Neural progenitor cell (in vitro differentiated cells): ENCODE results near the gene HSD11B2. TPM values are rescaled to one million over a fixed set of nuclear protein-coding genes. Genes with fewer than 3 reads are reported as not detected.

ENCODE experiments used
- DNase-seq: peaks from one replicate; pipeline ENCODE4 v3.0.0-alpha.2; 2016; ENCODE audit warnings: low spot score
- H2AFZ ChIP-seq: fragments of 200-600 bp; sonication (generic); replicated peaks from 2 replicates; pipeline ENCODE4 v1.6.1; 2016; ENCODE audit warnings: antibody characterized with exemption
- H3F3A ChIP-seq: fragments of 200-600 bp; sonication (generic); 2 replicates; pipeline ENCODE4 v1.6.1; 2016; ENCODE audit warnings: antibody characterized with exemption, low read depth
- H3K27ac ChIP-seq: fragments of 200-600 bp; sonication (generic); 2 replicates; pipeline ENCODE4 v1.5.1; 2016; ENCODE audit warnings: mild to moderate bottlenecking
- H3K27me3 ChIP-seq: fragments of 200-600 bp; sonication (generic); 2 replicates; pipeline ENCODE4 v1.6.1; 2016; ENCODE audit warnings: mild to moderate bottlenecking, moderate library complexity
- H3K36me3 ChIP-seq: fragments of 200-600 bp; sonication (generic); 2 replicates; pipeline ENCODE4 v1.5.1; 2016
- H3K4me1 ChIP-seq: fragments of 200-600 bp; sonication (generic); 2 replicates; pipeline ENCODE4 v1.6.1; 2016; ENCODE audit warnings: mixed run types
- H3K4me2 ChIP-seq: fragments of 200-600 bp; sonication (generic); 2 replicates; pipeline ENCODE4 v1.6.1; 2016
- H3K4me3 ChIP-seq: fragments of 200-600 bp; sonication (generic); 2 replicates; pipeline ENCODE4 v1.5.1; 2016
- H3K79me2 ChIP-seq: fragments of 200-600 bp; sonication (generic); 2 replicates; pipeline ENCODE4 v1.6.1; 2016; ENCODE audit warnings: low read depth
- H3K9ac ChIP-seq: fragments of 200-600 bp; sonication (generic); 2 replicates; pipeline ENCODE4 v1.6.1; 2016
- H3K9me3 ChIP-seq: fragments of 200-600 bp; sonication (generic); 2 replicates; pipeline ENCODE4 v1.5.1; 2016; ENCODE audit warnings: low read depth
- H4K20me1 ChIP-seq: fragments of 200-600 bp; sonication (generic); 2 replicates; pipeline ENCODE4 v1.6.1; 2016; ENCODE audit warnings: low read depth
- H3K27ac Mint-ChIP-seq: 3 replicates; pipeline ENCODE4 v1.8.0; 2021; ENCODE audit warnings: mixed read lengths
- H3K27me3 Mint-ChIP-seq: 2 replicates; pipeline ENCODE4 v1.8.0; 2022; ENCODE audit warnings: low read depth, mild to moderate bottlenecking, inconsistent platforms, moderate library complexity, mixed read lengths; ENCODE audit not compliant: insufficient read depth
- H3K36me3 Mint-ChIP-seq: 3 replicates; pipeline ENCODE4 v1.8.0; 2021; ENCODE audit warnings: mixed read lengths
- H3K4me1 Mint-ChIP-seq: 3 replicates; pipeline ENCODE4 v1.8.0; 2021; ENCODE audit warnings: mixed read lengths
- H3K4me3 Mint-ChIP-seq: 3 replicates; pipeline ENCODE4 v1.8.0; 2021; ENCODE audit warnings: mild to moderate bottlenecking, moderate library complexity, mixed read lengths
- H3K9me3 Mint-ChIP-seq: 3 replicates; pipeline ENCODE4 v1.8.0; 2020; ENCODE audit warnings: mixed read lengths
- CTCF ChIP-seq: fragments of 200-600 bp; sonication (generic); IDR thresholded peaks from 2 replicates; pipeline ENCODE4 v1.5.1; 2017; ENCODE audit warnings: antibody characterized with exemption, mild to moderate bottlenecking
- EZH2 ChIP-seq: fragments of 200-600 bp; sonication (generic); IDR thresholded peaks from 2 replicates; pipeline ENCODE4 v1.6.1; 2017; ENCODE audit warnings: antibody characterized with exemption, mild to moderate bottlenecking, moderate library complexity
- EZH2phosphoT487 ChIP-seq: fragments of 200-600 bp; sonication (generic); IDR thresholded peaks from 2 replicates; pipeline ENCODE4 v1.6.1; 2017; ENCODE audit warnings: antibody characterized with exemption
- total RNA-seq: library from RNA; depleted of rRNA; stranded (reverse); fragments of >200 nt; gene quantifications from 2 replicates; pipeline ENCODE4 v1.2.3, GENCODE V29; 2015; ENCODE audit warnings: low replicate concordance

The HSD11B2 gene
- total RNA-seq, 1 donor from 2014 or later, result not detected

DNA sequence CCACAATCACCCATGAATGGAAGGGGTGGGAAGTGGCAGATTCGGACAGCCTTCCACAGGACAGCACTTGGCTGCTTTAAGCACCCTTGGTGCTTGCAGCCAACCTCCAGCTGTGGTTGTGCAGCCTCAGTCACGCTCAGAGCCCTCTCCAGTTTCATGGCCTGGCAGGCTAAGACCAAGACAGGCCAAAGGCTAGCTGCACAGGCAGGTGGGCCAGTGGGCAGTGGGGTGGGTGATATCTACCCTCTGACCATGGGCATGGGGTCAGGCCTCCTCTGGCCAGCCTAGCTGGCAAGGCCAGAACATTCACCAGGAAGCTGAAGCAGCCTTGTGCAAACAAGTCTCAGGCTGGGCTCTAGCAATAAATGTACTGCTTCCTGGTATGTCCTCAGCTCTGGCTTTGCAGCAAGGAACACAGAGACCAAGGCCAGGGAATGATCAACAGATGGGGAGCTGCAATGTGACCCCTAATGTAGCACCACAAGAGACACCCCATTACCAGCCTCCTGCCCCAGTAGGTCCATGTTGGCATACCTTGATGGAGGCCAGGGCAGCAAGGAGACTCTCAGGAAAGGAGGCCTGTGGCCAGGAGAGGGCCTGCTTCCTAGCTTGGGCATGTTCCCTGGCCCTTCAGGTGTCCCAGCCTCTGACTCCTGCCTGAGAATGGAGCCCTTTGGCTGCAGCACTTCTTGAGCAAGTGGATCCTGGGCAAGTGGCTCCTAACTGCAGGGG, 20.9 kb downstream of the HSD11B2 start:
- no peaks in the 10 kb centered on the region for H3K36me3 ChIP-seq
- no peaks in the 10 kb centered on the region for H3F3A ChIP-seq
- peaks cover 16% of the 10 kb centered on the region for H3K36me3 Mint-ChIP-seq
- H3K27ac Mint-ChIP-seq, result no peak overlapping the region
- H3K27me3 ChIP-seq, result no peaks in the 10 kb centered on the region
- H2AFZ ChIP-seq, result no peak overlapping the region
- peaks cover 25% of the 10 kb centered on the region for H4K20me1 ChIP-seq
- no peak overlapping the region for H3K4me3 ChIP-seq
- TF ChIP-seq CTCF (no peak), EZH2phosphoT487 (no peak), EZH2 (no peak)
- DNase-seq, result no peak
- H3K9ac ChIP-seq, result no peak overlapping the region
- H3K27ac ChIP-seq, result no peak overlapping the region
- H3K9me3 Mint-ChIP-seq, result no peaks in the 10 kb centered on the region
- H3K4me2 ChIP-seq, result no peak overlapping the region
- H3K9me3 ChIP-seq, result no peaks in the 10 kb centered on the region
- peaks cover 2% of the 10 kb centered on the region for H3K27me3 Mint-ChIP-seq
- no peaks in the 10 kb centered on the region for H3K4me1 ChIP-seq
- peaks cover 29% of the 10 kb centered on the region for H3K4me1 Mint-ChIP-seq
- no peaks in the 10 kb centered on the region for H3K79me2 ChIP-seq
- H3K4me3 Mint-ChIP-seq, result no peak overlapping the region

- no peak for DNase-seq
- no peak overlapping the region for H3K4me2 ChIP-seq
- H2AFZ ChIP-seq, result no peak overlapping the region
- no peak overlapping the region for H3K4me3 ChIP-seq
- no peak overlapping the region for H3K4me3 Mint-ChIP-seq
- no peaks in the 10 kb centered on the region for H3K9me3 ChIP-seq
- no peaks in the 10 kb centered on the region for H3K36me3 ChIP-seq
- H3K9me3 Mint-ChIP-seq, result no peaks in the 10 kb centered on the region
- peak overlapping the region; percentile 4 for H3K27ac Mint-ChIP-seq
- peaks cover 16% of the 10 kb centered on the region for H3K36me3 Mint-ChIP-seq
- H3K4me1 ChIP-seq, result no peaks in the 10 kb centered on the region
- peaks cover 37% of the 10 kb centered on the region for H4K20me1 ChIP-seq
- peaks cover 36% of the 10 kb centered on the region for H3K4me1 Mint-ChIP-seq
- TF ChIP-seq EZH2, result no peak
- no peak for TF ChIP-seq EZH2phosphoT487
- no peak for TF ChIP-seq CTCF
- H3K27ac ChIP-seq, result no peak overlapping the region
- H3K27me3 Mint-ChIP-seq, result peaks cover 5% of the 10 kb centered on the region
- H3F3A ChIP-seq, result no peaks in the 10 kb centered on the region
- no peaks in the 10 kb centered on the region for H3K27me3 ChIP-seq
- H3K9ac ChIP-seq, result no peak overlapping the region
- H3K79me2 ChIP-seq, result no peaks in the 10 kb centered on the region
Observed at GRCh38 chr16:67454104-67454503, 23.2 kb downstream of the HSD11B2 start.

- H3K36me3 ChIP-seq, result no peaks in the 10 kb centered on the region
- Mint-ChIP-seq H3K4me1 (peaks cover 36% of the 10 kb centered on the region), H3K4me3 (no peak overlapping the region), H3K27me3 (peaks cover 5% of the 10 kb centered on the region), H3K27ac (no peak overlapping the region), H3K36me3 (peaks cover 16% of the 10 kb centered on the region), H3K9me3 (no peaks in the 10 kb centered on the region)
- H4K20me1 ChIP-seq, result peaks cover 43% of the 10 kb centered on the region
- H3K4me1 ChIP-seq, result no peaks in the 10 kb centered on the region
- H2AFZ ChIP-seq, result no peak overlapping the region
- H3K27ac ChIP-seq, result no peak overlapping the region
- H3F3A ChIP-seq, result no peaks in the 10 kb centered on the region
- no peak for TF ChIP-seq CTCF
- no peak for TF ChIP-seq EZH2phosphoT487
- no peak for TF ChIP-seq EZH2
- H3K27me3 ChIP-seq, result no peaks in the 10 kb centered on the region
- no peak overlapping the region for H3K9ac ChIP-seq
- H3K9me3 ChIP-seq, result no peaks in the 10 kb centered on the region
- no peak for DNase-seq
- H3K4me2 ChIP-seq, result no peak overlapping the region
- H3K4me3 ChIP-seq, result no peak overlapping the region
- H3K79me2 ChIP-seq, result no peaks in the 10 kb centered on the region
Observed at GRCh38 chr16:67454852-67455251, 23.9 kb downstream of the HSD11B2 start.
